Raji (cell line): ENCODE data around the gene UBE2H.

Experiments used
- POLR2A ChIP-seq: IDR thresholded peaks from 2 replicates; pipeline ENCODE4 v1.6.1; 2011; ENCODE audit warnings: low read depth, low read length, control low read depth; ENCODE audit not compliant: insufficient read depth

Gene UBE2H

DNA sequence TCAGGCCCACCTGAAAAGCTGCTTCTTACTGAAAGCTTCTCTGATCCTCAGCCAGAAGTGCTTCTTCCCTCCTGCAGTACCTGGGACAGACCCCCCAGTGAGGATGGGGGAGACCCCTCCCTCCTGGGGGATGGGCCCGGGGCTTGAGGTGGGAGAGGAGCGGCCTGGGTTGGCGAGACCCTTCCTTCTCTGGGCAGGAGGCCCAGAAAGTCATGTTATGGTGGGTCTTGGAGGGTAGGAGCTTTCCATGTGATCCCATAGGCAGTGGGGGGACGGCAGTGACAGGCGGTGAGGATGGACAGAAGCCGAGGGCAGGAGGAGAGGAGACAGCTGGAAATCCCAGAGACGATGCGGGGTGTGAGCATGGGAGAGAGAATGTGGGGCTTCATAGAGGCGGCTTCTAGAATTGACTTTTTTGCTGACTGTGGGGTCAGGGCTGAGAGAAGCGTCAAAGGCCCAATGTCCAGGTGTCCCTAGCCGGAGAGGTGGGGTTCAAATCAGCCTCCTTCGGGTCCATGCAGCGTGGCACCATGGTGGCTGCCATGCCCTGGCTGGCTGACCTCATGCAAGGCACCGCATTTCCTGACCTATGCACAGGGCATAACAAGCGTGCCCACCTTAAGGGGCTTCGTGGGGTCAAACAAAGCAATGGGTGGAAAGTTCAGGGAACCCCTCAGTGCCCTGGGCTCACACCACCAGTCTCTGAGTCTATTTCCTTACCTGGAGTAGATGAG, 154.0 kb downstream of the UBE2H start:
- no peak for TF ChIP-seq POLR2A

GRCh38 chr7:129797214-129797789, 155.5 kb downstream of the UBE2H start:
- TF ChIP-seq POLR2A: no peak

DNA sequence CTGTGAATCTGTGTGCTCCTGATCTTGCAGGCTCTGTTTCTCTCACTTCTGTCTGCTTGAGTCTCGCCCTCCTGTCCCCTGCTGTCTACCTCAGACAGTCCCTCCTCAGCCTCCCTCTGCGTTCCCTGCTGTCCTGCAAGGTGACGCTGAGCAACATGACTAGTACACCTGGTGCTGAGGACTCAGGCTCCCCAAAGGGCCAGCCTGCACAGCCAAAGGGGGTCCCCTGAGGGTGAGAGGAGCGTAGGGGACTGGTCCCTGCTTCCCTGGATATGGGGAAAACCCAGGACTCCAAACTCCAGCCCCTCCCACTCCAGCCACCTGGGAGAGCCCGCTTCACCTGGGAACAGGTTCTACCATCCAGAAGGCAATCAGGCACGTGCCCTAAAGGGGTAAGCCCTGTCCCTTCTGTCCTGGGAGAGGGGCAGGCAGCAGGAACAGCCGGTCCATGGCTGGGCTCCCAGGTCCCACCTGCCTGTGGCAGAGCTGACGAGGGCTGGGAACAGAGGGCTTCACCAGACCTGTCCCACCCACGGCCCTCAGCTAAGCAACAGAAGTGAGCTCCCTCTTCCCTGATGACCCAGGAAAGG, 156.5 kb downstream of the UBE2H start:
- TF ChIP-seq POLR2A: no peak

DNA sequence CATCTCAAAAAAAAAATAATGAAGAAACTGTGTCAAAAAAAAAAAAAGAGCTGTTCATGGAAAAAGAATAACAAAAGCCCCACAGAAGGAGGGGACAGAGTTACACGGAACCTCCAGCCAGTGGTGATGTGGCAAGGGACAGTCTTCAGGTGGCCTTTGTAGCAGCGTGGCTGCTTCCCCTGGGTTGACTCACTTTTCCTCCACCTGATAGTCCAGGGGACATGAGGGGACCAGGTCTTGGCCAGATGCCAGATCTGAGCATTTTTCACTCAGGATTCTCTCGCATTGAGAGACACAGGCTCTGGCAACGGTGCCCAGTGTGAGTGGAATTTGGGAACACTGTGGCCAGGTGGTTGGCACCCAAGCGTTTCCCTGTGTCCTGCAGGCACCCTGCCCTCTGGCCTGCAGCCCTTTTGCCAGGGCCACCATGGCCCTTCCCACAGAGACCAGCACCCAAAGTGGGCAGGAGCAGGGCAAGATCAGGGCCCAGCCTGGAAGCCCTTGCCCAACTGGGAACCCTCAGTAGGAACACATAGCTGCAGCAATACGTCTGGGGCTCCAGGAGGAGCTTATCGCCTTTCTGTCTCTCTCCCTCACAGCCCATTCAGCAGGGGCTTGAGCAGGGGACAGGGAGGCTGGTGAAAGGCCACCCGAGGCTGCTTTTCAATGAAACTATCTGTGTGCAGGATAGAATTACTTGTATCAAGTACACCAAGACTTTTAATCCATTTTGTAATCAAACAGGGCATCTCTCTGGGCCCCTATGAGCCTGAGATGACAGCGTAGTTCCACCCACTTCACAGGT, 159.1 kb downstream of the UBE2H start:
- TF ChIP-seq POLR2A: no peak

DNA sequence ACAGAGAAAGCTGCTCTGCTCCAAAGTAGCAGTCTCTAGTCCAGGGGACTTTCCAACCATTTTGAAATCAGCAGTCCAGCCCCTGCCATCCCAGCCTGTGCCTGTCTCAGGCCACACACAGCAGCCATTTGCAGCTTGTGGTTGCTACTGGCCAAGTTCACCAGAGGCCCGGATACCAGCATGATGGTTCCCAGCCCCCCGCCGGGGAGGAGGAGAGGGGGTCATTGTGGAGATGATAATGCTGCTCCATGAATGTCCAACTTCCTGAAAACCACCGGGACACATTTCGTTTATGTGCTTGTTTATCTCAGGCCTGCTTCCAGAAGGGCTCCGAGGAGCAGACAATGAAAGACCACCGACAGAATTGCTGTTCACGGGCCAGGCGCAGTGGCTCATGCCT, 160.0 kb downstream of the UBE2H start:
- no peak for TF ChIP-seq POLR2A

GRCh38 chr7:129790136-129790535, 162.6 kb downstream of the UBE2H start:
- TF ChIP-seq POLR2A: no peak

DNA sequence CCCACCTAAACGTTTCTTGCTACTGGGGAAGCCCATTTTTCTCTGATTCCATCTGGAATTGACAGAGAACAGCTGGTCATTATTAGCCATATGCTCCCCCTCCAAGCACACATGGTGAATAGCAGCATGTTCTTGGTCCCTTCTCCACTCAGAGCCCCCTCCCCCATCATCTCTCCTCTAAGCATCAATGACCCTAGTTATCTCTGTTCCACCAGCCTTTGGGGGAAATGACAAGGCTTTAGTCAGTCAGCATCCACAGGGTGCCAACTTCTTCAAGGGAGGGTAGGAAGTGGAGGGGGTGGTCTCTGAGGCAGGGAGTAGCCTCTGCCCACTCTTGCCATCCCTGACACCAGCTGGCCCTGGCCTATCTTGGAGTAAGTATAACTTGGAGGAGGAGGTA, 163.1 kb downstream of the UBE2H start:
- no peak for TF ChIP-seq POLR2A

DNA sequence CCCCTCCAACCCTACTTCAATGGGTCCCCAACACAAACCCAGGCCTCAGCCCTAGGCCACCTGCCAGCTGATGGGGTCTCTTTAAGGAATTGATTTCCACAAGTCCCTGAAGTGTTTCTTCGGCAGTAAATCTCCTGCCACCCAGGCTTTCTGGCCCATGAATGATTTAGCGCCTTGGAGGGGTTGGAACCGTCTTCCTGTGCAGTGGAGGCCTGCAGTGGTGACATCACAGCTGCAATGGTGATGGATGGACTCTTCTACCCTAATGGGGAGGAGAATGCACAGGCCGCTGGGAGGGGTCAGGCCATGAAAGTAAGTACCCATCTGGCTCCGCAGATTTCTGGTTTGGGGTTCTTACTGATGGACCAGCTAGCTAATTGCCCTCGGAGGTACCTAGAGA, 163.8 kb downstream of the UBE2H start:
- TF ChIP-seq POLR2A: no peak

DNA sequence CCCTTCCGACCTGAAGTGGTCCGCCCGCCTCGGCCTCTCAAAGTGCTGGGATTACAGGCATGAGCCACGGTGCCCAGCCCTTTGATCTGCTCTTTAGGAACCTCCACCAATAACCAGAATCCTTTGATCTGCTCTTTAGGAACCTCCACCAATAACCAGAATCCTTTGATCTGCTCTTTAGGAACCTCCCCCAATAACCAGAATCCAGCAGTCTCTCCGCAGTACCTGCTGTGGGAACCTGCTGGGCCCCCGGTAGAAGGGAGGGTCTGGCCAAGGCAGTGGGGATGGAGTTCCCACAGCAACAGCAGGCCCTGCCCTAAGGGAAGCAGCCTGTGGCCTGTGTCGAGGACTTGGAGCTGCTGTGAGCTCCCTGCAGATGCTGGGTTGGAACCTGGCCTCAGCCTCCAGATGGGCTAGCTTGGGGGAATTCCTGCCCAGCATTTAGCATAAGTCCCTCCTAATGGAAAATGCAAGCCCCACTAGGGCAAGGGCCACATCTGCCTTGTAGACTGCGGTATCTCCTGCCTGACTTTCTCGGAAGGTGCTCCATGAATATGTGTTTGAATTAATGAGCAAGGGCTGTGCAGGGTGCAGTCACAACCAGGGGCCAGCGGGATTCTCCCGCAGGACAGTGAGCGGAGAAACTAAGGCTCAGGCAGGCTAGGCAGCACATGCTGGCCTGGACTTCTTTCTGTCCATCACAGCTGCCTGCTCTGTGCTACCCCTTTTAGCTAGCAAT, 165.8 kb downstream of the UBE2H start:
- no peak for TF ChIP-seq POLR2A

DNA sequence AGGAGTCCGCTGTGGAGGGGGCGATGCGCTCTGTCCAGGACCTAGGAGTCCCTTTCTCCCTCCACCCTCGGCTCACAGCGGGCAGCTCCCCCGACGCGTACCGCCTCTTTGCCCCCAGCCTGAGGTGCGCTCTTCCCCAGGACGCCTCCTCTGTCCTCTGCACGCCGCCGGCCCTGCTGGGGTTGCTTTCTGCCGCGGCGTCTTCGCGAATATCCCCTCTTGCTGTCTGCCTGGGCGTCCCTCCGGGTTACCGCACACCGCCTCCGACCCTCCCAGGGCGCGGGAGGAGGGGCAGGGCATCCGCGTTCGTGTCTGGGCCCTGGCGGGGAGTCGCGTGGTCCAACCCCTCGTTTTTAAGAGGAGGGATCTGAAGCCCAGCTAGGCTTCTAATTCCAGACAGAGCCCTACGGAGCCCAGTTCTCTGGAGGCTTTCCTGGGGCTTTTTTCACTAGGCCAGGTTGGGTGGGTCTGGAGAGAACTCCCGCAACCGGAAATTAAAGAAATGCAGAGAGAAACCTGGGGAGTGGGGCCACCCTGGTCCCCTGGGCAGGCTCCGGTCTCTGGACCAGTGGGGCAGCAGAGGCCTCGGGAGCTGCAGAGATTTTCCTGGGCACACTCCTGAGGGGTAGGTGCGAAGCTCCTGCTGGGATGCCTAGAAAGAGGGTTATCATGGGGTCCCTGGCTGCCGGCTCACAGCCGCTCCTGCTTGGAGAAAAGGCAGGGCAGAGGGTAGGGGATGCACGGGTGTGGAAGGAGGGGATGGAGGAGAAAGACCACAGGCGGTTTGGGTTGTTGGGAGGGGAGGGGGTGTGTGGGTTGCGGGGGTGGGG, 166.9 kb downstream of the UBE2H start:
- no peak for TF ChIP-seq POLR2A

GRCh38 chr7:129784783-129785684, 167.7 kb downstream of the UBE2H start:
- TF ChIP-seq POLR2A: no peak

GRCh38 chr7:129784437-129784782, 168.3 kb downstream of the UBE2H start:
- no peak for TF ChIP-seq POLR2A

GRCh38 chr7:129783584-129783919, 169.2 kb downstream of the UBE2H start:
- no peak for TF ChIP-seq POLR2A
